GM12874 (cell line): ENCODE measurements around the gene MEIS1.

ENCODE experiments used
- TF ChIP-seq, protein P1 (sequence below): IDR thresholded peaks from 2 replicates; pipeline ENCODE4 v1.5.1; 2011; ENCODE audit warnings: low read depth, mild to moderate bottlenecking, control low read depth, low read length, moderate library complexity; ENCODE audit not compliant: insufficient read depth

Gene MEIS1

DNA sequence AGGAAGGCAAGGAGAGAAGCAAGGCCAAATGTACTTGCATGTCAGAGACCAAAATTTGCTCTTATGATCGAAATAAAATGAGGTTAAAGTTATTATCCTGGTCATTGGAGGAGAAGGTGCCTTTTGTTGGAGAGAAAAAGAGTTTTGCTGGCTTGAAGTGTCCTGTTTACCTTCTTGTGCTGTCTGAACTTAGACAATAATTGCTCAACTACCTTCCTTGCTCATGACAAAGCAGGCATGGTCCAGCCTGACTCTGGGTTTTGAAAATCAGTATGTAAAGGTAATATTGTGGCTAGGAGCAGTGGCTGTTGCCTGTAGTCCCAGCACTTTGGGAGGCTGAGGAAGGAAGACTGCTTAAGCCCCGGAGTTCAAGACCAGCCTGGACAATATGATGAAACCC, 89.1 kb downstream of the MEIS1 start:
- TF ChIP-seq, protein P1, sequence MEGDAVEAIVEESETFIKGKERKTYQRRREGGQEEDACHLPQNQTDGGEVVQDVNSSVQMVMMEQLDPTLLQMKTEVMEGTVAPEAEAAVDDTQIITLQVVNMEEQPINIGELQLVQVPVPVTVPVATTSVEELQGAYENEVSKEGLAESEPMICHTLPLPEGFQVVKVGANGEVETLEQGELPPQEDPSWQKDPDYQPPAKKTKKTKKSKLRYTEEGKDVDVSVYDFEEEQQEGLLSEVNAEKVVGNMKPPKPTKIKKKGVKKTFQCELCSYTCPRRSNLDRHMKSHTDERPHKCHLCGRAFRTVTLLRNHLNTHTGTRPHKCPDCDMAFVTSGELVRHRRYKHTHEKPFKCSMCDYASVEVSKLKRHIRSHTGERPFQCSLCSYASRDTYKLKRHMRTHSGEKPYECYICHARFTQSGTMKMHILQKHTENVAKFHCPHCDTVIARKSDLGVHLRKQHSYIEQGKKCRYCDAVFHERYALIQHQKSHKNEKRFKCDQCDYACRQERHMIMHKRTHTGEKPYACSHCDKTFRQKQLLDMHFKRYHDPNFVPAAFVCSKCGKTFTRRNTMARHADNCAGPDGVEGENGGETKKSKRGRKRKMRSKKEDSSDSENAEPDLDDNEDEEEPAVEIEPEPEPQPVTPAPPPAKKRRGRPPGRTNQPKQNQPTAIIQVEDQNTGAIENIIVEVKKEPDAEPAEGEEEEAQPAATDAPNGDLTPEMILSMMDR, result no peak

DNA sequence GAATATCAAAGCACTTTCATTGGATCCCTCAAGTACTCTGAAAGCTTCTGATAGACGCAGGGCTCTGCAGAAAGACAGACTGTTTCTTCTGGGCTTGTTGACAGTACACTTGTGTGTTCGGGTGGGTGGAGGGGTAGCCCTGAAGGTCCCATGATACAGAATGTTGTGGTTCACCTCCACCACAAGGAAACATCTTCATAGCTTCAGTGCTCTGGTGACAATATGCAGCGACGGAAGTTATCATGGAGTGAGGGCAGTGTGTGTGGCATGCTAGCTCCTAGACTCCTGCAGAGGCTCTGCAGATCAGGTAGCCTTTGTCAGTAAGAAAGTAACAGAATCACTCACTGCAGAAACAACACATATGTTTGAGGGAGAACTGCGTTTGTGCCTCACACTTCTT, 90.7 kb downstream of the MEIS1 start:
- TF ChIP-seq, protein P1, result no peak

DNA sequence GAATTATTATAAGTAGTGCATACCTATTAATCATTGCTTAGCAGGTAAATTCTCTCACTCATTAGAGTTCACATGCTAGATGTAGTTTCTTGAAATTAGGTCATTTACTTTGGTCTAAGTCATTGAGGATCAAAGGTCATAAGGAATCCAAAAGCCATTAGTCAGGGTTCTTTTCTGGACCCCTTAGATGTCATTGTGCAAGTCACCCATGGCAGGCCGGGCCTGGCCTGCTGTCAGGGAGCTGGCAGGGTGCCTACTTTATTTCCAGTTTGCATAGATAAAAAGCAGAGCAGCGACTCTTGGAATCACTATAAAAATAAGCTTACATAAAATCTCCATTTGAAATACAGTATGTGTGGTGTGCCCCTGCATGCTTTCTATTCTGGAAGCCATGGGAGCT, 91.3 kb downstream of the MEIS1 start:
- TF ChIP-seq, protein P1, result no peak

DNA sequence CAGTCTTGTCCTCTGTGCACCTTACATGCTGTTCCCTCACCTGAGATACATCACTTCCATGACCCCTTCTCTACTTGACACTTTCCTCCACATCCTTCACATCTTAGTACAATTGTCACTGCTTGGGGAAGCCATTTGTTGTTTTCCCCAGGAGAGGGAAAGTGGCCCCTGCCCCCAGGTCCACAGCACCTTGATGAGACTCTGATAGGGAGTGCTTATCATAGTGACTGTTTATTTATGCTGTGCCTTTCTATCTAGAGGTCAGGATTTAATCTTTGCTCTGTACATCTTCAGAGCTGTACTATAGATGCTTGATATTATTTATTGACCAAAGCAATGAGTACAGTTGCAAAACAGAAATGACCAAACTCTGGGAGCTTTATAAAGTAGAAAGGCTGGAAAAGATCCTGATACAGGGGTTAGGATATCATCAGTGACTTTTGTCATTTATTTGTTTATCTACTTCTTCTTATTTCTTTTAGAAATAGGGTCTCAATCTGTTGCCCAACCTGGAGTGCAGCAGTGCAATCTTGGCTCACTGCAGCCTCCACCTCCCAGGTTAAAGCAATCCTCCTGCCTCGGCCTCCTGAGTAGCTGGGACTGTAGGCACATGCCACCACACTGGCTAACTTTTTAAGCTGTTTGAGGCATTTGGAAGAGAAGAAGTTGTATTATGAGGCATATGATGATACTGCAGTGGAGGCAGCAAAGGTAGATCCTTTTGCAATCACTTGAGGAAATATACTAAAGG, 94.2 kb downstream of the MEIS1 start:
- TF ChIP-seq, protein P1, result no peak

DNA sequence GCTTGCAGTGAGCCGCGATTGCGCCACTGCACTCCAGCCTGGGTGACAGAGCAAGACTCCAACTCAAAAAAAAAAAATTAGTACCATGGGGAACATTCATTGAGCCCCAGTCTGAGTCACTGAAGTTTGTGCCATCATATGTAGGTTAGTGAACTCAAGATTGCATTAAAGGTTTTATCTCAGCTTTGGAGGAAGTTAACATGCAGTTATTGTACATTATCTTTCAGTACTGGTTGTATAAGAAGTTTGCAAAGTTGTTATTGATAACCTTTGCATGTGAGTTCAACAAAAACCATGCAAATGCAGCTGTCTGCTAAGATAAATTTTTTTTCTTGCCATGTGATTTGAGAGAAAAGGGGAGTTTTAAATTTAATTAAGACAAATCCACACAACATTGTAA, 95.7 kb downstream of the MEIS1 start:
- TF ChIP-seq, protein P1, result no peak

DNA sequence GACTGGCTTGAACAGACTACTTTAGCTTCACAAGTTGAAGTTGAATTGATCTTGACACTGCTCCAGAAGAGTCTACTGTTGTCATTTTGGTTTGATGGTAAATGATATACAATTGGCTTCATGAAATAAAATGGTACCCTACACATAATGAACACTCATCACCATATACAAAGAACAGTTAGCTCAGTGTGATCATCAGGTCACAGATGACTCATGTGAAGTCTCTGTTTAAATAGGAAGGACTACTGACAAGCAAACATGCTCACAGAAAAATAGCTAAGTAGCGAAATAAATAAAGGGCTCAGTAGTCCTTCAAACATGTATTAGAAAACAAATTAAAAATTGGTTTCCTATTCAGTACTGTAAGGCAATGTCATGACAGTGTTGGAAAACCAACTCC, 96.2 kb downstream of the MEIS1 start:
- TF ChIP-seq, protein P1, result no peak

DNA sequence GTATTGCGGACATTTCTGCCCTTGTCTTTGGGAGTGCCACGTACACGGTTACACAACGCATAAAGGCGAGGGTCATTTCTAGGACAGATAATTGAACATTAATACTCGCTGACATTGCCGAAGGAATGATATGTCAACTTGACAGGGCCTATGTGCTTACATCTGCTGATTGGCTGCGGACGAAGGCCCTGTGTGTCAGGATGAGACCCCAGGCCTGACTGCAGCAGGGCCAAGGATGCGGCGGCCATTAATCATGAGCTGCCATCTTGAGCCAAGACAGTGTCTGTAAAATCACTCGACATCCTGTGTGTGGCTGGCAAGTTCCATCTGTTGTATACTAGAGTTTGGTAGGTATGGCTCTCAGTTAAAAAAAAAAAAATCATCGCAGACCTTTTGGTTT, 96.6 kb downstream of the MEIS1 start:
- TF ChIP-seq, protein P1, result no peak
